Fibroblast of skin of left quadriceps (primary cell): ENCODE measurements around the gene STK38.

Experiments used
- DNase-seq, 2 experiments: peaks; one replicate each; pipeline ENCODE4 v3.0.0-alpha.2; 2013; ENCODE audit warnings: low read depth in 2 of 2

STK38 gene

GRCh38 chr6:36563928-36564284, 16.6 kb upstream of the STK38 start:
- no peak for DNase-seq

GRCh38 chr6:36563237-36563927, 16.1 kb upstream of the STK38 start:
- DNase-seq, result no peak

GRCh38 chr6:36560822-36561221, 13.5 kb upstream of the STK38 start:
- DNase-seq, result no peak

GRCh38 chr6:36559011-36559793, 11.9 kb upstream of the STK38 start:
- no peak for DNase-seq

- no peak for DNase-seq
Measured at GRCh38 chr6:36556281-36556680, 9.0 kb upstream of the STK38 start.

GRCh38 chr6:36555750-36556252, 8.5 kb upstream of the STK38 start:
- DNase-seq, result no peak

GRCh38 chr6:36550473-36551000, 3.3 kb upstream of the STK38 start:
- no peak for DNase-seq

GRCh38 chr6:36548401-36548743, 1.1 kb upstream of the STK38 start:
- no peak for DNase-seq

- no peak for DNase-seq
Measured at GRCh38 chr6:36547646-36548400, 544 bp upstream of the STK38 start.

GRCh38 chr6:36546308-36546919, 865 bp downstream of the STK38 start:
- no peak for DNase-seq

GRCh38 chr6:36545767-36546307, 1.4 kb downstream of the STK38 start:
- no peak for DNase-seq

GRCh38 chr6:36544228-36544627, 3.1 kb downstream of the STK38 start:
- no peak for DNase-seq

GRCh38 chr6:36542041-36542440, 5.2 kb downstream of the STK38 start:
- no peak for DNase-seq

GRCh38 chr6:36539814-36540568, 7.3 kb downstream of the STK38 start:
- DNase-seq, result no peak

- no peak for DNase-seq
Measured at GRCh38 chr6:36536873-36537547, 10.3 kb downstream of the STK38 start.

- DNase-seq, result no peak
Measured at GRCh38 chr6:36533321-36533720, 14.0 kb downstream of the STK38 start.

GRCh38 chr6:36526066-36526465, 21.2 kb downstream of the STK38 start:
- no peak for DNase-seq

GRCh38 chr6:36525346-36525745, 21.9 kb downstream of the STK38 start:
- no peak for DNase-seq

- no peak for DNase-seq
Measured at GRCh38 chr6:36524871-36525270, 22.4 kb downstream of the STK38 start.

GRCh38 chr6:36523936-36524499, 23.3 kb downstream of the STK38 start:
- no peak for DNase-seq
